Testis (tissue), 3 donors: Measurements from ENCODE around the gene PTPMT1. TPM values are rescaled to one million over a fixed set of nuclear protein-coding genes. Genes with fewer than 3 reads are reported as not detected.

ENCODE experiments used
- DNase-seq: peaks from one replicate; pipeline ENCODE4 v3.0.0-alpha.2; 2019
- H3K27ac ChIP-seq, 2 donors: fragments of 200-600 bp; sonication (generic); one replicate each; pipeline ENCODE4 v1.5.1; 2019
- H3K27me3 ChIP-seq: fragments of 200-600 bp; sonication (generic); one replicate; pipeline ENCODE4 v1.5.1; 2019
- H3K36me3 ChIP-seq: fragments of 200-600 bp; sonication (generic); one replicate; pipeline ENCODE4 v1.5.1; 2017; ENCODE audit warnings: low read depth; ENCODE audit errors: missing control alignments
- H3K4me1 ChIP-seq: fragments of 200-600 bp; sonication (generic); one replicate; pipeline ENCODE4 v1.5.1; 2019
- H3K4me3 ChIP-seq, 2 donors: fragments of 200-600 bp; sonication (generic); one replicate each; pipeline ENCODE4 v1.5.1; 2017 to 2019
- H3K9me3 ChIP-seq: fragments of 200-600 bp; sonication (generic); one replicate; pipeline ENCODE4 v1.5.1; 2017
- CTCF ChIP-seq, 3 experiments: fragments of 450-650 bp in 2 of 3; fragments of 200-600 bp in 1 of 3; sonication (generic) in 1 of 3; IDR thresholded peaks; one replicate each; pipeline ENCODE4 v1.5.1; 2016 to 2019; ENCODE audit warnings: antibody characterized with exemption in 3 of 3, mild to moderate bottlenecking in 2 of 3, moderate library complexity in 1 of 3
- POLR2A ChIP-seq: fragments of 450-650 bp; IDR thresholded peaks from one replicate; pipeline ENCODE4 v1.6.1; 2017; ENCODE audit warnings: antibody characterized with exemption, mild to moderate bottlenecking, moderate library complexity
- WGBS, 2 donors: methylation state at CpG; one replicate each; pipeline ENCODE4 v1.1.5; 2018; 5-methylcytosine and 5-hydroxymethylcytosine counted together
- intact Hi-C: fragments of 100-400 bp; cut with DNase I; formaldehyde crosslinking; loops from one replicate; pipeline ENCODE4 v1.15.1; 2023; ENCODE audit warnings: low total_unique reads
- polyA plus RNA-seq: library from polyadenylated mRNA; stranded (reverse); fragments of 350-450 nt; fragmentation: Illumina TruSeq; extraction: RNeasy Lipid Tissue Mini Kit (QIAGEN cat#74804); gene quantifications from one replicate; pipeline ENCODE4 v1.2.3, GENCODE V29; 2014; ENCODE audit warnings: low read depth, low replicate concordance; ENCODE audit not compliant: insufficient read depth
- total RNA-seq, 2 donors: library from RNA; depleted of rRNA; stranded (reverse); fragments of >200 nt; gene quantifications; one replicate each; pipeline ENCODE4 v1.2.3, GENCODE V29; 2016

The PTPMT1 gene
- total and polyA plus RNA-seq, 3 donors from 2014 or later = 172 to 239 (median 204) TPM

GRCh38 chr11:47587723-47588326 is 22.4 kb downstream of the PTPMT1 start:
- no peak overlapping the region for H3K27ac ChIP-seq
- intact Hi-C loops = no loop called here
- no peaks in the 10 kb centered on the region for H3K27me3 ChIP-seq
- no peaks in the 10 kb centered on the region for H3K9me3 ChIP-seq
- TF ChIP-seq POLR2A (no peak), CTCF (IDR thresholded peaks at IDR 0.05) (no peak)
- H3K36me3 ChIP-seq = no peaks in the 10 kb centered on the region
- peaks cover 4% of the 10 kb centered on the region for H3K4me1 ChIP-seq
- DNase-seq = peak; percentile 47
- no peak overlapping the region for H3K4me3 ChIP-seq
- 51 to 65% methylated on average over 7 to 14 of the region's 14 CpGs for whole genome bisulfite sequencing, 2 donors

DNA sequence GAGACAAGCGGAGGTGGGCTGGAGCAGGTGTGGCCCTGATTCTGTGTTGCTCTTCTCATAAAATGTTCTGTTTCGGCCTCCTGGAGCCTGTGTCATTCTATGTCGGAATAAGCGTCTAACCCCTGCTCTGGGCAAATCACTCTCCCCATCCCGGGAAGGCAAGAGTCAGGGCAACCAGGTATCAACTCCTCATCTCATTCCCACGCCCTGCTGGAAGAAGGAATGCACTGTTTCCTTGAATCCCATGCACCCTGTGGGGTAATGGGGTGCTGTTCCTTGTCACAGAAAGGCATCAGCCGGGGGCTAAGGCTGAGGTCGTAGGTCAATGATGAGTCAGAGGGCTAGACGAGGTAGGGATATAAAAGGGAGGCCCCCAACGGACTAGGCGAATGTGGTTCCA is 23.7 kb downstream of the PTPMT1 start:
- WGBS, 2 donors = 58 to 70% methylated on average over 11 of the region's 11 CpGs
- H3K27me3 ChIP-seq = no peaks in the 10 kb centered on the region

DNA sequence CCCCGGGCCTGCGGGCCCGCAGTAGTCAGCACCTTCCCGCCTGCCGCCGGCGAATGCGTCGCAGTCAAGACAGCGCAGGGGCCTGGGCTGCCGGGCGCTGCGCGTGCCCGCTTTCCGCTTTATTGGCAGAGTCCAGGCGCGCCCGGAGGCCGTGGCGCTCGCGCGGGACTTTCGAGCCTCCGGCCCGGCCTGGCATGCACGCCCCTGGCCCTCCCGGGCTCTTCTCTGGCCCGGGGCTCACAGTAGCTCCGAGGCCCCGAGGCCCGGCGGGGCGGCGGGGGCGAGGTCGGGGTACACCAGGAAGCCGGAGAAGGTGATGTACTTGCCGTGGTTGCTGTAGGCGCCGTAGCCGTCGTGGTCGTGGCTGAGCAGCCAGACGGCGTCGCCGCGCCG is 24.2 kb downstream of the PTPMT1 start:
- Histone ChIP-seq H3K4me3 (peak overlapping the region; percentile 53 to 76), H3K4me1 (peaks cover 8% of the 10 kb centered on the region), H3K27ac (peak overlapping the region; percentile 74 to 82), H3K36me3 (no peaks in the 10 kb centered on the region), H3K27me3 (no peaks in the 10 kb centered on the region), H3K9me3 (no peaks in the 10 kb centered on the region)
- DNase-seq = peak; percentile 44
- TF ChIP-seq CTCF (IDR thresholded peaks at IDR 0.05) (no peak), POLR2A (no peak)
- intact Hi-C loops = no loop called here
- 16 to 70% methylated on average over 16 to 39 of the region's 51 CpGs for WGBS, 2 donors

More for the DNA sequence above, 23.7 kb downstream of the PTPMT1 start:
- no peak for TF ChIP-seq CTCF (IDR thresholded peaks at IDR 0.05)
- TF ChIP-seq POLR2A = no peak
- no peaks in the 10 kb centered on the region for H3K9me3 ChIP-seq
- peak overlapping the region; percentile 74 to 82 for H3K27ac ChIP-seq
- no peaks in the 10 kb centered on the region for H3K36me3 ChIP-seq
- H3K4me1 ChIP-seq = peaks cover 8% of the 10 kb centered on the region
- intact Hi-C loops = no loop called here
- H3K4me3 ChIP-seq = peak overlapping the region; percentile 53 to 76
- no peak for DNase-seq

DNA sequence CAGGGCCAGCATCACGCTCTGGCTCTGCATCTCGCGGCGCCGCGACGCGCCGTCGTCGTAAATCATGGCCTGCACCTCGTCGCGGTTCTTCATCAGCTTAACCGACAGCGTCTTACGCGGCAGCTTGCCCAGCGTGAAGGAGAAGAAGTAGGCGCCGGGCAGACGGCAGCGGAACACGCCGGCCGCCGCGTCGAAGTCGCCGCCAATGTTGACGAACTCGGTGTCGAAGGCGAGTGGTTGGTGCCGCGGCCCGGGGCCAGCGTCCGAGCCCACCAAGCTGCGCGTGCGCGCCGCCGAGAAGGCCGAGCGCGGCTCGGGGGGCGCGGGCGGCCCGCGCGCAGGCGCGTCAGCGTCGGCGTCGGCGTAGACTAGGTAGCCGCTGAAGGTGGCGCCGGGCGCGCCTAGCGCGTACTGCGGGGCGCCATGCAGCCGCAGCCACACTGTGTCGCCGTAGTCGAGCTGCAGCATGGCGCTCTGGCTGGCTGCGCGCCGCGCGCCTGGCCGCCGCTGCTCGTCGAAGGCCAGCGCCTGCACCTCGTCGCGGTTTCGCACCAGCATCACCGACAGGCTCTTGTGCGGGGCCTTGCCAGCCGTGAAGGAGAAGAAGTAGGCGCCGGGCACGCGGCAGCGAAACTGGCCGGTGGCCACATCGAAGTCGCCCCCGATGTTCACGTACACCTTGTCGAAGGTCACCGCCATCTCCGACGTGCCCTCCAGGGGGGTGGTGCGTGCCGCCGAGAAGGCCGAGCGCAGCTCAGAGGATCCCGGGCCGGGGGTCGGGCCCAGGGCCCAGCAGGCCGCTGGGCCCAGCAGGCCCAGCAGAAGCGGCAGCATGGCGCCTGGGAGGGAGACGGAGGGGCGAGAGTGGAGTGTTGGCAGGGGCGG is 24.8 kb downstream of the PTPMT1 start:
- DNase-seq = peak; percentile 61
- intact Hi-C loops = no loop called here

More for the DNA sequence above, 24.8 kb downstream of the PTPMT1 start:
- Histone ChIP-seq H3K4me3 (peak overlapping the region; percentile 53 to 76), H3K27me3 (no peaks in the 10 kb centered on the region), H3K4me1 (peaks cover 8% of the 10 kb centered on the region), H3K36me3 (no peaks in the 10 kb centered on the region), H3K27ac (peak overlapping the region; percentile 74 to 82), H3K9me3 (no peaks in the 10 kb centered on the region)
- WGBS, 2 donors = 35 to 51% methylated on average over 9 to 65 of the region's 122 CpGs
- TF ChIP-seq POLR2A (no peak), CTCF (IDR thresholded peaks at IDR 0.05) (no peak)
